NCI-H2196 (cell line): ENCODE measurements around the gene FBXW9.
"Not testable (repeated sequence)": the region's sequence is repeated elsewhere in the genome, so short reads cannot be mapped to it uniquely, and the experiment has no call there.

Source experiments
- DNase-seq: peaks from one replicate; lab custom pipeline; 2025; ENCODE audit not compliant: unreplicated experiment; lab: John Stamatoyannopoulos, UW

FBXW9 gene

DNA sequence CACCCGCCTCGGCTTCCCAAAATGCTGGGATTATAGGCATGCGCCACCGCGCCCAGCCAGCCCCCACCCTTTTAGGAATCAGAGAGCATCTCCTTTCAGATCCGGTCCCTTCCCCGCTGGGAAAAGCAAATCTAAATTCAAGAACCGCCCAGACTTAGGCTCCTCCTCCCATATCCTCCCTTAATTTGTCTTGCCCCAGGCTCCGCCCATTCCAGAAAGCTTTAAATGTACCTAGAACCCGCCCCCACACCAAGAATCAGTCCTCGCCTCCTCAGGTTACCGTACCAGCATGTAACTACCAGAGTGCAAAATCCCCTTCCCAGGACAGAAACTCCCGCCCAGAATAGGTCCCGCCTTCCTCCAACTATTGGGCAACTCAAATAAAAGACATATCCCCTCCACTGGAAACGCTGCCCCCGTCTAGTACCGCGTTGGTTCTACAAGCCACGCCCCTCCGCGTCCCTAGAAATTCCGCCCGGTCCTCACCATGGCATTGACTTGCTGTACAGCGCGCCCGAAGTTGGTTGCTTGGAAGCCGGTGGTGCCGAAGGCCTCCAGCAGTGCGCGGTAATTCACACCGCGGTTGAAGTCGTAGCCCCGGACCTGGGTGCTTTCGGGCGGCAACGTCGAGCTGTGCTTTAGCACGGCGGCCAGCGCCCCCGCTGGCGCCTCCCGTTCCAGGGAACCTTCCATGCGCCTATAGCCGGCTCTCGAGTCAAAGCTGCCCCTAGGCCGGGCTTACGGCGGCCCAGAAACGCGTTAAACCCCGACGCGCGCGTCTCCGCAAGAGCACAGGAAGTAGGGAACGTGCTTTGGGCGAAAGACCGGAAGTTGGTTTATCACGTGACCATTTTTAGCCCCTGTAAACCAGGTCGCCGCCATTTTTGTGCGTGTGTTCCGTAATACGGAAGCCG lies 15.1 kb downstream of the FBXW9 start, which contains the start of gene DHPS:
Gene DHPS (minus strand): TSS at position 807 of the 914 bp plus-strand sequence. CDS start 114 bp downstream, at position 693.
- peak; percentile 97 for DNase-seq

- DNase-seq = no peak
Measured at GRCh38 chr19:12680034-12680433, 16.4 kb downstream of the FBXW9 start.

DNA sequence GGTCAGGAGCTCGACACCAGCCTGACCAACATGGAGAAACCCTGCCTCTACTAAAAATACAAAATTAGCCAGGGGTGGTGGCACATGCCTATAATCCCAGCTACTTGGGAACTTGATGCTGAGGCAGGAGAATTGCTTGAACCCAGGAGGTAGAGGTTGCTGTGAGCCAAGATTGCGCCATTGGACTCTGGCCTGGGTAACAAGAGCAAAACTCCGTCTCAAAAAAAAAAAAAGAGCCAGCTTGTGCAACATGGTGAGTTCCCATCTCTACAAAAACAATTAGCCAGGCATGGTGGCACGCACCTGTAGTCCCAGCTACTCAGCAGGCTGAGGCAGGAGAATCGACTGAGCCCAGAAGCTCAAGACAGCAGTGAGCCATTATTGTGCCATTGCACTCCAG lies 18.4 kb downstream of the FBXW9 start:
- DNase-seq = not testable (repeated sequence)

DNA sequence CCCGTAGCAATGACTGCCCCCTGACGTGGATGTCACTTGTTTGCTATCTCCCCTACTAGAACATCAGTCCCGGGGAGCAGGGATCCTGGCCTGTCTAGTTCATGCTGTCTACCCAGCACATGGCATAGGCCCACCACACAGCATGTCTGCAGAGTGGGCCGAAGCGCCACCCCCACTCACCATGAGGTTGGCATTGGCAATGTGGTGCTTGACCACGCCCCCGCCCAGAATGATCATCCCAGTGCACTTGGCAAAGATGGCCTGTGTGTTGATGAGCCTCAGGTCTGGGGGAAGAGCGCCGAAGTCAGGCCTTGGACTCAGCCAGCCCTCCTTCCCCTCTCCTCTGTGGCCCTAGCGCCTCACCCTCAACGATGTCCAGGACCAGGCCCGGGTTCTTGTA lies 19.5 kb downstream of the FBXW9 start:
- no peak for DNase-seq

DNA sequence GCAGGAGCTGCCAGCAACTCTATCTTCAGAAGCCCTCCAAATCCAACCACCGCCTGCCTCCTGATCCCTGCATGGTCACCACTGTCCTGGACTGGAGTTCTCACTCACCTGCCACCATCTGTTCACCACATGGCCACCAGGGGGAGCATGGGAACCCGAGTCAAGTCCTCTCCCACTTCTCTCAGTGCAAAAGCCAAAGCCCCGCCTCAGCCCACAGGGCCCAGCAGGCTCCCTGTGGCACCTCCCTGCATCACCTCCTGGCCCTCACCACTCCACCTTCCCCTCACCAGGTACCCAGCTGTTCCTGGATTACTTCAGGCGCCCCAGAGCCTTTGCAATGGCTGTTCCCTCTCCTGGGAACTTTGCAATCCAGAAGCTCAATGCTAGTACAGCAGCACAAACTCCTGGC lies 20.0 kb downstream of the FBXW9 start:
- DNase-seq = peak; percentile 88

- DNase-seq = no peak
Measured at GRCh38 chr19:12675940-12676339, 20.5 kb downstream of the FBXW9 start.

GRCh38 chr19:12675399-12675798 lies 21.0 kb downstream of the FBXW9 start:
- DNase-seq = no peak

GRCh38 chr19:12672744-12673143 lies 23.7 kb downstream of the FBXW9 start:
- no peak for DNase-seq

- no peak for DNase-seq
Measured at GRCh38 chr19:12670159-12670928, 26.1 kb downstream of the FBXW9 start.

GRCh38 chr19:12669270-12670158 lies 26.9 kb downstream of the FBXW9 start:
- DNase-seq = peak; percentile 75

DNA sequence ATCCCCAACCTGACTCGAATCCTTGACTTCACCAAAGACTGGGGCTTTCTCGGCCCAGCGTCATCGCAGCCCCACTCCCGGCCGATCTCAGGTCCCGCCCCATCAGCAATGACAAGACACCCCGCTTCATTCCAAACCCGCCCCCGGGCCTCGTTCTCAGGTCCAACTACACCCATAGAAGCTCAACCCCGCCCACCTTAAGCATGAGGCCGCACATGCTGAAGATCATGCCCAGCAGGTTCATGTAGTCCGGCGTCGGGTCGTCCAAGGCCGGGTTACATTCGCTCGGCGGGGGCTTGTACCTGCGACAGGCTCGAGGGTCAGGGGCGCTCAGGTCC lies 27.5 kb downstream of the FBXW9 start:
- no peak for DNase-seq

- DNase-seq = no peak
Measured at GRCh38 chr19:12668346-12668745, 28.1 kb downstream of the FBXW9 start.

- DNase-seq = no peak
Measured at GRCh38 chr19:12667731-12668302, 28.6 kb downstream of the FBXW9 start.

- peak; percentile 82 for DNase-seq
Measured at GRCh38 chr19:12666265-12667048, 30.0 kb downstream of the FBXW9 start, which contains the start of the genes MAN2B1 and WDR83. Gene MAN2B1, minus strand, starts transcription at chr19:12666742. Its CDS starts 41 bp downstream, at chr19:12666701. Gene WDR83, plus strand, starts transcription at chr19:12666807. Its CDS starts 2,984 bp downstream, at chr19:12669791.

GRCh38 chr19:12665671-12666264 lies 30.7 kb downstream of the FBXW9 start:
- no peak for DNase-seq

GRCh38 chr19:12665281-12665573 lies 31.2 kb downstream of the FBXW9 start:
- no peak for DNase-seq

GRCh38 chr19:12664406-12665280 lies 31.8 kb downstream of the FBXW9 start:
- DNase-seq = peak; percentile 47

GRCh38 chr19:12660980-12661379 lies 35.5 kb downstream of the FBXW9 start:
- DNase-seq = no peak

DNA sequence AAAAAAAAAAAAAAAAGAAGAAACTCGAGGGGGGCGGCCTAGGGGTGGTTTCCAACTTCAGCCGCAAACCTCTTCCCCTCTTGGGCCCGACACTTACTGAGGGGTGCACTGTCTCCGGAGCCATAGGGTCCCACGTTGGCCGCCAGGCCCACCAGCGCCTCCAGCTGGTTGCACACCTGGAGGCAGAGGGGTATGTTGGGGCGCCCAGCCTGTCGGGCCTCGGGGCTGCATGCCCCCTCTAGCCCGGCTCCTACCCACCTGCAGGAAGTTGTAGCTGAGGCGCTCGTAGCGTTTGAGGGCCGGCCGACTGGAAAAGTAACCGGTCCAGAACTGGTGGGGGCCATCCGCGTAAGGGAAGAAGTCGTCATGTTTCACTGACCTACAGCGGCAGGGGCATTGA lies 38.5 kb downstream of the FBXW9 start:
- DNase-seq = no peak
